A673 (cell line): Measurements from ENCODE around the gene MOB2. TPM values are rescaled to one million over a fixed set of nuclear protein-coding genes. Genes with fewer than 3 reads are reported as not detected.
"Not testable (repeated sequence)": the region's sequence is repeated elsewhere in the genome, so short reads cannot be mapped to it uniquely, and the experiment has no call there.

Experiments used
- BruUV-seq: library from RNA; stranded (reverse); fragments of 400-500 nt; replicated peaks from 2 replicates; lab custom pipeline; 2021; lab: Mats Ljungman, UMichigan
- CTCF ChIA-PET: fragments of 300-600 bp; sonication (Branson Sonifier 250); formaldehyde crosslinking; loops from one replicate; lab custom pipeline; 2022; ENCODE audit warnings: antibody characterized with exemption; lab: Charles Lee
- POLR2A ChIA-PET: fragments of 300-600 bp; sonication (Branson Sonifier 250); formaldehyde crosslinking; loops from one replicate; lab custom pipeline; 2022; ENCODE audit warnings: antibody characterized with exemption; ENCODE audit not compliant: low non-redundant PET; lab: Charles Lee
- DNase-seq: peaks from one replicate; pipeline ENCODE4 v3.0.0-alpha.2; 2015; ENCODE audit warnings: low spot score
- H3K27ac ChIP-seq: fragments of 200-600 bp; sonication (generic); 2 replicates; pipeline ENCODE4 v1.5.1; 2016; ENCODE audit warnings: mixed run types, low read depth, mild to moderate bottlenecking, mixed read lengths, antibody characterized with exemption, low read length; ENCODE audit not compliant: poor library complexity, severe bottlenecking
- H3K27me3 ChIP-seq: fragments of 200-600 bp; sonication (generic); replicated peaks from 2 replicates; pipeline ENCODE4 v1.6.1; 2017; ENCODE audit warnings: mixed run types, low read depth, mild to moderate bottlenecking, mixed read lengths, antibody characterized with exemption, low read length; ENCODE audit not compliant: insufficient read depth, poor library complexity
- H3K36me3 ChIP-seq: fragments of 200-600 bp; sonication (generic); 2 replicates; pipeline ENCODE4 v1.6.1; 2016; ENCODE audit warnings: mixed run types, mild to moderate bottlenecking, mixed read lengths, antibody characterized with exemption, low read length; ENCODE audit not compliant: insufficient read depth, poor library complexity, severe bottlenecking
- H3K4me1 ChIP-seq: fragments of 200-600 bp; sonication (generic); 2 replicates; pipeline ENCODE4 v1.6.1; 2017; ENCODE audit warnings: mixed run types, mild to moderate bottlenecking, mixed read lengths, antibody characterized with exemption, low read length; ENCODE audit not compliant: insufficient read depth, poor library complexity, severe bottlenecking
- H3K4me3 ChIP-seq: fragments of 200-600 bp; sonication (generic); 2 replicates; pipeline ENCODE4 v1.5.1; 2016; ENCODE audit warnings: low read depth, mixed run types, mild to moderate bottlenecking, mixed read lengths, low read length; ENCODE audit not compliant: poor library complexity, severe bottlenecking
- H3K9me3 ChIP-seq: fragments of 200-600 bp; sonication (generic); 2 replicates; pipeline ENCODE4 v1.6.1; 2016; ENCODE audit warnings: mixed run types, low read depth, mild to moderate bottlenecking, mixed read lengths, antibody characterized with exemption, low read length; ENCODE audit not compliant: poor library complexity, severe bottlenecking
- EZH2 ChIP-seq: fragments of 200-600 bp; sonication (generic); IDR thresholded peaks from 2 replicates; pipeline ENCODE4 v1.6.1; 2017; ENCODE audit warnings: borderline replicate concordance, low read depth, mild to moderate bottlenecking, mixed read lengths, antibody characterized with exemption, low read length; ENCODE audit not compliant: poor library complexity, severe bottlenecking
- intact Hi-C: fragments of 100-400 bp; cut with micrococcal nuclease; formaldehyde crosslinking; loops from one replicate; pipeline ENCODE4 v1.10.0; 2022; ENCODE audit not compliant: unreplicated experiment
- total RNA-seq: library from RNA; stranded (reverse); gene quantifications from 2 replicates; pipeline ENCODE4 v1.2.3, GENCODE V29; 2021
- TF ChIP-seq, protein P1 (sequence below): fragments of 300-800, 200-600 bp; sonication (generic); conservative IDR thresholded peaks from 2 replicates; pipeline ENCODE4 v1.5.1; 2017; ENCODE audit warnings: low read depth, mild to moderate bottlenecking, antibody characterized with exemption, low read length, moderate library complexity, mixed read lengths

MOB2 gene
- total RNA-seq, 1 experiment from 2014 or later: 14.7 TPM

DNA sequence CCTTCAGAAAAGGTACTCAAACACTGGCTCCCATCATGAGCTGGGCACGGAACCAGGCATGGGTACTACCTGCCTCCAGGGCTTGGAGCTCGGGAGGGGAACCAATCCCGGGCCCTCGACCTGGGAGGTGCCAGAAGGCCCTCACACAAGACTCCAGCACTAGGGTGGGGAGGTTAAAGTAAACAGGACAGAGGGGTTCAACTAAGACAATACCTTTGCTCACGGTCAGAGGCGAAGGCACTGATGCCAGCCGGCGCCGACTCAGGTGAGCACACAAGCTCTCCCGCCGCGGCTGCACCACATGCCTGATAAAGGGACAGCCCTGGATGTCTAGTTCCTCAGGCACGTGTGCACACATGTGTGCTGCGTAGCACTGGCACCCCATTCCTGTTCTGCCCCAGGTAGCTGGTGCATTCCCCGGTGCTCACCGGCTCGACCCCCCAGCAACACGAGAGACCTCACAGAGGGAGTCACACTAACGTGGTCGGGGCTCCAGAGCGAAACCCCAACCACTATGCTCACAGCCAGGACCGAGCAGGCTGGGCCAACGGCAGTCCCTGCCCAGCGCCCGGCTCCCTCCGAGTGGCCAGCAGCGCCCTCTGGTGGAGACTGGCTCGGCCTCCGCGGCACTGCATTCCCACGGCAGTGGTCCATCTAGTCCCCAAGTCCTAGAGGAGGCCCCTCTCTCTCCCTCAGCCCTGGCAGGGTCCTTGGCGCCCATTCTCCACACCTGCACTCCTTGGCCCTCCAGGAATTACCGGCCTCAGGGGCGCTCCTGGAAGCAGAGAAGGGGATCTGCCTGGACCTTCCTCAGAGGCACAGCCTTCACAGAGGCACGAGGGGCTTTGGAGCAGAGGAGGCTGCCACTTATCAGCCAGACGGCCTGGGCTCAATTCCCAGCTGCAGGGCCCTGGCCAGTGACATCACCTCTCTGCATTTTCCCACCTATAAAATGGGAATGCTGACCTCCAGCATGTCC lies 28.8 kb upstream of the MOB2 start:
- peaks cover 4% of the 10 kb centered on the region for H3K4me1 ChIP-seq
- no peaks in the 10 kb centered on the region for H3K36me3 ChIP-seq
- intact Hi-C loops: loop anchor here (1.0 kb wide), 1 partner anchor 312 kb away; no protein-coding TSS in a partner anchor
- ChIA-PET POLR2A (no interaction called here), CTCF (interaction anchor here (0.5 to 0.6 kb wide), 2 partner anchors 387 to 461 kb away, joined by 3 to 8 read pairs; no protein-coding TSS in a partner anchor)
- H3K4me3 ChIP-seq: no peak overlapping the region
- no peak overlapping the region for H3K27ac ChIP-seq
- BruUV-seq: no TSS peak
- H3K27me3 ChIP-seq: no peaks in the 10 kb centered on the region
- TF ChIP-seq, protein P1, sequence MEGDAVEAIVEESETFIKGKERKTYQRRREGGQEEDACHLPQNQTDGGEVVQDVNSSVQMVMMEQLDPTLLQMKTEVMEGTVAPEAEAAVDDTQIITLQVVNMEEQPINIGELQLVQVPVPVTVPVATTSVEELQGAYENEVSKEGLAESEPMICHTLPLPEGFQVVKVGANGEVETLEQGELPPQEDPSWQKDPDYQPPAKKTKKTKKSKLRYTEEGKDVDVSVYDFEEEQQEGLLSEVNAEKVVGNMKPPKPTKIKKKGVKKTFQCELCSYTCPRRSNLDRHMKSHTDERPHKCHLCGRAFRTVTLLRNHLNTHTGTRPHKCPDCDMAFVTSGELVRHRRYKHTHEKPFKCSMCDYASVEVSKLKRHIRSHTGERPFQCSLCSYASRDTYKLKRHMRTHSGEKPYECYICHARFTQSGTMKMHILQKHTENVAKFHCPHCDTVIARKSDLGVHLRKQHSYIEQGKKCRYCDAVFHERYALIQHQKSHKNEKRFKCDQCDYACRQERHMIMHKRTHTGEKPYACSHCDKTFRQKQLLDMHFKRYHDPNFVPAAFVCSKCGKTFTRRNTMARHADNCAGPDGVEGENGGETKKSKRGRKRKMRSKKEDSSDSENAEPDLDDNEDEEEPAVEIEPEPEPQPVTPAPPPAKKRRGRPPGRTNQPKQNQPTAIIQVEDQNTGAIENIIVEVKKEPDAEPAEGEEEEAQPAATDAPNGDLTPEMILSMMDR: peak; percentile 86
- no peak for TF ChIP-seq EZH2
- H3K9me3 ChIP-seq: no peaks in the 10 kb centered on the region
- DNase-seq: peak; percentile 73

DNA sequence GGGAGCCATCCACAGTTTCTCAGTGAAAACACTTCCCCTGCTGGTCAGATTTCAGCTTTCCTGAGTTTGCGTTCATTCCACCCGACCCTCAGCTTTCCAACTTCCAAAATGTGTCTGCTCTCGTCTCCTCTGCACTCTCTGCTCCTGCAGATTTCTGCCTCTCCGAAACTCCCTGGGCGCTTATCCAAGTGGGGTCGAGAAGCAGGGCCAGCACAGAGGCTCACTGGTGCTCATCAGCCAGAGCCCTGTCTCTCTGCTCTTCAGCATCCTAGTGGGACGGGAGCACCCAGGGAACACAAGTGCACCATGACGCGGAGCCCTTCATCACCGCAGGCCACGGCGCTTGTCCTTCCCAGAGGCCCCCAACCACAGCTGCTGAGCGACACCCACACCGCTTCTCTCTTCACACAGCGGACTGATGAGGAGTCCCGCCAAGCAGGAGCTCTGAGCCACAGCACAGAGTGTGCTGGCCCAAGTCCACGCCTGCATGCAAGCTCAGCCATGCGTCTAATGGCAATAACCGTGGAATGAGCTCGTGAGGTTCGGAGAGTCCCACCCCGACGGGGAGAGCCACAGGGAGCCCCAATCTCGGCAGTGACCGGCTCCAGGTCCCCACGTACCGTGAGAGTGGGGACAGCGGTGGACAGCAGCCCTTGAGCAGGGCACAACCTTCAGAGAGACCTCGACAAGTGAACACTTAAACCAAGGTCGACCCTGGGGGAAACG lies 27.9 kb upstream of the MOB2 start:
- Histone ChIP-seq H3K27me3 (no peaks in the 10 kb centered on the region), H3K4me3 (no peak overlapping the region), H3K9me3 (no peaks in the 10 kb centered on the region), H3K4me1 (peaks cover 7% of the 10 kb centered on the region), H3K36me3 (no peaks in the 10 kb centered on the region), H3K27ac (no peak overlapping the region)
- BruUV-seq: no TSS peak
- POLR2A ChIA-PET: no interaction called here
- DNase-seq: no peak
- CTCF ChIA-PET: no interaction called here
- TF ChIP-seq, protein P1: no peak
- TF ChIP-seq EZH2: no peak
- intact Hi-C loops: loop anchor here (1.0 kb wide), 1 partner anchor 311 kb away; no protein-coding TSS in a partner anchor

DNA sequence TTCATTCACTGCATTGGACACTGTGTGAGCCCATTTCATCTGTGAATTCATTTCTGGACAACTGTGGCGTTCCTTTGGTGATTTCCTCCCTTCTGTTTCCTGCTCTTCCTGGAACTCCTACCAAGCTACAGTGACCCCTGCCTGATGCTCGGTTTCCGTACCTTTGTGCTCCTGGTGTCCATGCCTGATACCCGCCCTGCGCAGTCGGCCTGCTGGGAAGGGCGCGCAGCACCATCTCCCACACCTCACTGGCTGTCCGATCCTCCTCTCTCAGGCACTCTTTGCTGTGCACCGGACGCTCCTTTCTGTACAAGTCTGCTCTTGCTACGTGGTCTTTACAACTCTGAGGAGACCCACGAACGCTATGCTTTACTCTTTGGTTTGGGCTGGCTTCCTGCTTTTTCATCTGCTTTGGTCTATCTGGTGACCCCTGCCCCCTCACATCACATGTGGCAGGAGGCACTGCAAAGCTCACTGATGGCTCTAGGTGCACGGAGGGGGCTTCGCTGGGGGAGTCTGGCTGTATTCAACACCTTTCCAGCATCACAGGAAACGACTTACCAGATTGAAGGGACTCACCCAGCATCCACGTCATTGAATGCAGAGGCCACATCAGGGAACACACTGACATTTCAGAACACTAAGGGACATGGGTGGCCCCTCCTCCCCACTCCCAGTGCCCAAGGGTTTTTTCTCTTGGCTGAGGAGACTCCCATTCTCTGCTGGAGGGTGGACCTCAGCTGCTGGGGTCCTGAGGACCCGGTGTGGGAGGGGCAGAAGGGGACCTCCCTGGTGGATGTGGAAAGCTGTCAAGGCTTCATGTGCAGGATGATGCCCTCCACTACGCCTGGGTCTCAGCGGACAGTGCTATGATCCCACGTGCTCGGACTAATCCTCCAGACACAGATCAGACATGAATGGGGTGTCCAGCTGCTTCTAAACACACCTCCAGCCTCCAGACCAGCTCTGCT lies 27.0 kb upstream of the MOB2 start:
- Histone ChIP-seq H3K27me3 (no peaks in the 10 kb centered on the region), H3K9me3 (no peaks in the 10 kb centered on the region), H3K27ac (no peak overlapping the region), H3K4me1 (peaks cover 7% of the 10 kb centered on the region), H3K4me3 (no peak overlapping the region), H3K36me3 (no peaks in the 10 kb centered on the region)
- no peak for DNase-seq
- CTCF ChIA-PET: no interaction called here
- no TSS peak for BruUV-seq
- intact Hi-C loops: no loop called here
- POLR2A ChIA-PET: no interaction called here
- TF ChIP-seq, protein P1: no peak
- no peak for TF ChIP-seq EZH2

DNA sequence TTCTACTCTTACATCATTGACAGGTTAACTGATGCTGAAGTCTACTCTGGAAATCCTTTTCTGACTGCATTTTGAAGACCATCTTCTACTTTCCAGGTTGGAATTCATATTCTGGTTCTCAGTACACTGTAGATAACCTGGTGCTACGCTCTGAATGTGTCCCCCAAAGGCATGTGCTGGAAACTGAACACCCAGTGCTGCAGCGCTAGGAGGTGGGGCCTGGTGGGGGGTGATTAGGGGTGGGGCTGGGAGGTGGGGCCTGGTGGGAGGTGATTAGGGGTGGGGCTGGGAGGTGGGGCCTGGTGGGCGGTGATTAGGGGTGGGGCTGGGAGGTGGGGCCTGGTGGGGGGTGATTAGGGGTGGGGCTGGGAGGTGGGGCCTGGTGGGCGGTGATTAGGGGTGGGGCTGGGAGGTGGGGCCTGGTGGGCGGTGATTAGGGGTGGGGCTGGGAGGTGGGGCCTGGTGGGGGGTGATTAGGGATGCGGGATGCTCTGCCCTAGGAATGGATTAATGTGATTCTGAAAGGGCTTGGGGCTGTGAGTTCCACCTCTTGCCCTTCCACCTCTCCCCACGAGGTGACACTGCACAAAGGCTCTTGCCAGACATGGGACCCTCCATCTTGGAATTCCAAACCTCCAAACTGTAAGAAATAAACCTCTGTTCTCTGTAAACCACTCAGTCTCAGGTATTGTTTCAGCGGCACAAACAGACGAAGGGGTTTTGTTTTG lies 26.1 kb upstream of the MOB2 start:
- intact Hi-C loops, H3K4me3 ChIP-seq, H3K9me3 ChIP-seq, BruUV-seq, H3K27me3 ChIP-seq, H3K36me3 ChIP-seq, POLR2A ChIA-PET, H3K27ac ChIP-seq, CTCF ChIA-PET: not testable (repeated sequence)
- peaks cover 11% of the 10 kb centered on the region for H3K4me1 ChIP-seq
- peak; percentile 43 for DNase-seq
